Fibroblast of skin of left biceps (primary cell): ENCODE data around the gene NELFB.
A peak's percentile ranks its signal among the peaks of the same experiment; 100 is the strongest.

Experiments
- DNase-seq, 2 experiments: peaks; one replicate each; pipeline ENCODE4 v3.0.0-alpha.2; 2013; ENCODE audit warnings: low read depth in 2 of 2

Gene NELFB

GRCh38 chr9:137281345-137282116 is 26.4 kb downstream of the NELFB start:
- DNase-seq, result no peak

DNA sequence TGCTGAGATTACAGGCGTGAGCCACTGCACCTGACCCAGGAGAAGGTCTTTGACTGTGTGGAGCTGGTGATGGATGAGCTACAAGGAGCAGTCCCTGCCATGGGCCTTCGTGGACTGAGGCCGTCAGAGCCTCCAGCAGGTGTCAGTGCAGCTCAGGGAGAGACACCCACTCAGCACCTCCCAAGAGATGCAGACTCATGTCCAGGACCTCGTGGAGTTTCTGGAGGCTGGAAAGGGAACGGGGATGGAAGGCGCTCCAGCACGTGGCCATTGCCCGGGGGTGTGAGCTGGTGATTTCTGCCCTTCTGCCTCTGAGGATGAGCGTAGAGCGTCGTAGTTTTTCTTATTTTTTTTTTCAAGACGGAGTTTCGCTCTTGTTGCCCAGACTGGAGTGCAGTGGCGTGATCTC is 31.9 kb downstream of the NELFB start:
- no peak for DNase-seq

DNA sequence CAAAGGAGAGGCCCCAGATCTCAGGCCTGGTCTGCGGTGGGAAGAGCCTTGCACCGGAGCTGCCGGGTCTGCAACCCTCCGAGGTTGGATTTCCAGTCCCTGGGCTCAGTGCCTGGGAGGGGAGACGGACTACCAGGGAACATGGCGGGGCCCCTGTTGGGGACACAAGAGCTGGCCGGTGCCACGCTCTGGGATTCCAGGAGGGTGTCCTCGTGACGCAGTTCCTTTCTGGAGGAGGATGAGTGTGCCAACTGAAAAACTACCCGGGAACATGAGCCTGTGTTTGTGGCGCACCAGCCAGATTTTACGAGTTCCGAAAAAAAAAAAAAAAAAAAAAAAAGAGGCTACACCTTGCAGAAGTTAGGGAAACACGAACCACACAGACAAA is 38.0 kb downstream of the NELFB start:
- no peak for DNase-seq

- no peak for DNase-seq
Observed at GRCh38 chr9:137293482-137294090, 38.5 kb downstream of the NELFB start.

DNA sequence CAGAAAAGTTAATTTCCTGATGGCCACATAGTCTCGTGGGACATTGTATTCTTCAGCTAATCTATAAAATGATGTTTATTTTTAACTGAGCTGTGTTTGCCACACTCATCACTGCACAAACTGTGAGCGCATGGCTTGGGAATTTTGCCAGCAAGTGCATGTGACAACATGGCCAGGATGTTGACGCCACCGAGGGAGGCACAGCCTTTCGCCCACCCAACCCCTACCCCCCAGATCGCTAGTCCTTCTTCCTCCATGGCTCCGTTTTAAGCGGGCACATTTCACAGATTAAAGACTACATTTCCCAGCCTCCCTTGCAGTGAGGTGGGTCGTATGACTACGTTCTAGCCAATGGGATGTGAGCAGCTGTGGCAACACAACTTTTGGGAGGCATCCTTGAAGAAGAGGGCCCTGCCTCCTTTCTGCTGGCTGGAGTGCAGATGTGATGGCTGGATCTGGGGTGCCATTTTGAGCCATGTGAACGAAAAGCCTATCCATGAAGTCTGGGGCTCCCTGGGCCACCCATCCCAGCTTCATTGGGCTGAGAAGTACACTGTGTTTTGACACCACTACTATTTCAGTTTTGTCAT is 39.1 kb downstream of the NELFB start:
- no peak for DNase-seq

DNA sequence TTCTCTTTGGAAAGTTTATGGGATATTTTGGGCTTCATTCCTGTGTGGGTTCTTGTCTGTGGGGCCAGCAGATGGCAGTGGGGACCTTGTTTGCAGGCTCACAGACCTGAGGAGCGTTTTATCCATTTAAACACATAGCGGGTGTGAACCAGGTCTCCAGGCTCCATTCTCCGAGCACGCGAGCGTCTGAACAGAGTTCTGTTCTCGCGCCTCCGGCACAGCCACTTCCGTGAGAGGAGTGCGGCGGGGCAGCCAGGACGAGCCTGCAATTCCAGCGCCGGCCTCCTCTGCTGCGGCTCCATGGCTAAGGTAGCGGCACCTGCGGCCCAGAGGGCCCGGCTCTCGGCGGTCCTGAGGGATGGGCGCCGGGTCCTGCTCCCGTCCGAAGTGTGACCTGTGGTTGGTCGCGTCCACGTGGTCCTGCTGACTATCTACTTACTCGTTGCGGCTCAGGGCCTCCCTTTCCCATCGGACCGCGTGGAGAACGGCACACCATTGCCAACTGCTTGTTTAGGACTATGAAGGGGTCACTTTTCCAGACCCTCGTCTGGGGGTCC is 39.6 kb downstream of the NELFB start:
- DNase-seq, result no peak

DNA sequence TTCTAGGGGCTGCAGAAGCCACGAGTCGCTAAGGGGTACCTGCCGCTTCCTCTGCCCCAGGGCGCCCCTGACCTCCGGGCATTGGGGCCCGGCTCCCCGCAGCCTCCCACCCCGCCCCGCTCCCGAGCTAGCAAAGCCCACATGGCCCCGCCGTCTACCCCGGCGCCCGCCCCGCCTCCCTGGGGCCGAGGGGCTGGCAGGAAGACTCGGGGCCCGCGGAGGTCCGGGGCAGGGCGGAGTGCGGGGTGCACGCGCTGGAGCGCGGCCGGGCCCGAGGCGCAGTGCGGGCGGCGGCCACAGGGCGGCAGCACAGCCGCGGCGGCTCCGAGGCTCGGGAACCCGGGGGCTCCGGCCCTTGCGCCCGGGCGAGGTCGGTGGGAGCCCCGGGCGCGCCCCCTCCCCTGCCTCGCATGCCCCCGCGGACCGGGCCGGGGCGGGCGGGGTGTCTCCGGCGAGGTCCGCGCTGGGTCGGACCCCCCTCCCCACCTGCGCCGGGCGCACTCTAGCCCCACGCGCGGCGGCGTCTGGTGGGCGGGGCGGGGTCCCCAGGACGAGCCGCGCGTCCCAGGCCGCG is 40.2 kb downstream of the NELFB start:
- no peak for DNase-seq

DNA sequence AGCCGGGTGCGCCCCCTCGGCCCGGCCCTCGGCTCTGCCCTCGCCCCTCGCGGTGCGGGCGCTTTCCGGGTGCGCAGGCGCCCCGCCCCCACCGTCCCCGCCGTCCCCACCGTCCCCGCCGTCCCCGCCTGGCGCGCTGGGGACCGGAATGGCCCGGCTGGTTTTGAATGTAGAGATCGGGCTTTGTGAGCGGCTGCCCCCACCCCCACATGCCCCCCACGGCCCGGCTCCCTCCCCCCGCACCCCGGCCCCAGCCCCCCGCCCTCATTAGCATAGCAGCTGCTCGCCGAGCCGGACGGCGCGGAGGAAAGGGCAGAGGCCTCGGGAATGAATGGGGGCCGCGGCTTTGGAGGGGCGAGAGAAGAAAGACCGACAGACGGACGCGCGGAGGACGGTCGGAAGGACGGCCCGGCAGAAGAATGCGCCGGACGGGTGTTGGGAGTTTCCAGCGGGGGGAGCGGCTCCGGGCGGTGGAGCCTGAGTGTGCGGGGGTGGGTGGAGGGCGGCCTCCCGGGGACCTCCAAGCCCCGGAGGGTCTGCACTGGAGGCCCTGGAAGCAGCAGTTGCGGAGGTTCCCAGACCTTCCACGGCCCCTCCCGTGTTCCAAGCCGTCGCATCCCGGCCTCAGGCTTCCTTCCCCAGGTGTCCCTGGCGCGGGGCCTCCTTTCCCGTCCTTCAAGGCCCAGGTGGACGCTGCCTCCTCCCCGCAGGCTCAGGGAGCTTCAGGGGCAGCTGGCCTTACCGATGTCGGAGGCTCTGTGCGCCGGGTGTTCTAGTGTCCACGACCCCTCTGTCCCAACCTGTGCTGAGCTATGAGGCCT is 40.9 kb downstream of the NELFB start:
- DNase-seq, result no peak

DNA sequence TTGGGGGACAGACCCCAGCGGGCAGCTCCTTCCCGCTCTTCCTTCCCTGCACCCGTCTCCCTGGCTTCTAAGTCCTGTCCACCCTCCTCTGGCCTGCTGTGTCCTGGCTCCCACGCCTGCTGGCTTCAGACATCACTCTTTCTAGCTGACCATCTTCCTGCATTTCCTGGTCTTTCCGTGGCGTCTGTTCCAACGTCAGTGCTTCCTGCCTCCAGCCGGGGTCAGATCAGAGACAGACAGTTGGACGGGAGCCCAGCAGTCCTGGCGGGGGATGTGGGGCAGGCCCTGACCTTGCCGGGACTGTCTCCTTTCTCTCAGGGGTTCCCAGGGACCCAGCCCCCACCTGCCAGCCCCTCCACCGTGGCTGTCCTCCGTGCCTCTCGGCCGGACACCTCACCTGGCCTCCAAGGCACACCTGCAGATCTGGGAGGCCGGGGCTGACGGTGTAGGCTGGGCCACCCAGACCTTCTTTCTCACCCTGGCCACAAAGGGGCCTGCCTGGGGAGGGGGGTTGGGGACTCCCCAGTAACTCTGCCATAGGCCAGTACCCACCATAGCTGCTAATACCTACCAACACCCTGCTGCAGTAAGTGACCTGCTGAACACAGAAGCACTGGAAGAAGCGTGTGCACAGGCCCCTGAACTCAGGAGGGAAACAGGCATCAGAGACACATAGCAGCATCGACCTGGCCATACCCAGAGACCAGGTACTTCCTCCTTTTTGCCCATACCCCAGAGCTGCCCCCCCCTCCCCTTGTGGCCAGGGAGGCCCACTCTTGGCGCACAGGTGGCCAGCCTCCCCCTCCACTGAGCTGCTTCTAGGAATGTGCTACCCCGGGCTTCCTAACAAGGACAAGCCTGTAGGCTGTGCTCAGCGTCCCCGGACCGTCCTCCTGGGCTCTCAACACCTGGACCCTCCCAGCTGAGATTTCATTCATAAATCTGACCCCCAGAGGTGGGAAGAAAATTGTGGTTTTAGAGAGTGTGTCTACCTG is 41.8 kb downstream of the NELFB start:
- no peak for DNase-seq

GRCh38 chr9:137297966-137298365 is 42.8 kb downstream of the NELFB start:
- DNase-seq, result no peak

DNA sequence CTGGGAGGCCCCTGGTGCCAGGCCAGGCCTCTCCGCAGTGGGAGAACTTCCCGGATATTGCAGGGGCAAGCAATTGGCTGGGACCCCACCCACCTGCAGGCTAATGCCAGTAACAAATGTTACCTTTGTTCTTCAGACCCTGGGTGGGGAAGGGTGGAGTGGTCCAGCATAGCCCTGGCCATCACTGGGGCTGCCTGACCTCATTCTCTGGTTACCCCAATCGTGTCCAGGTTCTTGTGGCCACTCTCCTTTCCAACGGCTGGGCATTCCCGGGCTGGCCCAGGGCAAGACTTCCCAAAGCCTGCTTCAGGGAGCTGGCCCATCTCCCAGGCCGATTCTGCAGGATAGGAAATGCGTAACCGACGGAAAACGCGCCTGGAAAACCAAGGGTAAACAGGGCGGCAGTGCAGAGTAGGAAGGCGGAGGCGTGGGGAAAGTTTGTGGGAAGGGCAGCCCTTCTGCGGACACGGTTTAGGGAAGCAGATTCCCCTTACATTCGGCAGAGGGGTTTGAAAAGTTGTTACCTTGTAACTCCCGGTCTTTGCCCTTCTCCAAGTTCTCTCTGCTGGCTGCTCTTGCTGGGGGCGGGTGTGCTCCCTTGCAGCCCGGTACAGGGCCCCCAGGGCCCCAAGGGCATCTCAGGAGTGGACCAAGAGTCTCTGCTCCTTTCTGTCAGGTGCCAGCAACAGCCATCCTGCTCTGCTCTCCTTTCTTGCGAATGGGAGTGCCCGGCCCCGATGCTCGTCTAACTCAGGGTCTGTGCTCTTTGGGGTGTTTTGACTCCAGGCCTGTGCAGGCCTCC is 43.5 kb downstream of the NELFB start:
- DNase-seq, result no peak

- DNase-seq, result no peak
Observed at GRCh38 chr9:137299203-137299565, 44.1 kb downstream of the NELFB start.

- DNase-seq, result no peak
Observed at GRCh38 chr9:137299938-137300337, 44.8 kb downstream of the NELFB start.

- no peak for DNase-seq
Observed at GRCh38 chr9:137300567-137301080, 45.5 kb downstream of the NELFB start.

- DNase-seq, result no peak
Observed at GRCh38 chr9:137301081-137301947, 46.2 kb downstream of the NELFB start.

DNA sequence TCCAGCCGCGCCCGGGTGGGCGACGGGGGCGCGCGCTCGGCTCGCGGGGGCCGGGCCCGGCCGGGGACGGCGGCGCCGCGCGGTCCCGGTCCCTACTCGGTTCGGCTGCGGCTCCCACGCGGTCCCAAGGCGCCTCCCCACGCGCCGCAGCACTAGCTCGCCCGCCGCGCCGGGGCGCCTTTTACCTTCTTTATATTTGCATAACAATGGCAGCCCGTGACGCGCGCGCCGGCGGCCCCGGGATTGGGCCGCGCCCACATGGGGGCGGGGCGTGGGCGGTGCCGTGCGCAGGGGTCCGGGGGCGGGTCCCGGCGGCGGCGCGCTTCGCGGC is 47.0 kb downstream of the NELFB start, which contains the start of gene NRARP:
Gene NRARP (minus strand): TSS at position 154 of the 331 bp plus-strand sequence. CDS start 343 bp downstream, outside the sequence.
- peak; percentile 36 to 45 for DNase-seq

DNA sequence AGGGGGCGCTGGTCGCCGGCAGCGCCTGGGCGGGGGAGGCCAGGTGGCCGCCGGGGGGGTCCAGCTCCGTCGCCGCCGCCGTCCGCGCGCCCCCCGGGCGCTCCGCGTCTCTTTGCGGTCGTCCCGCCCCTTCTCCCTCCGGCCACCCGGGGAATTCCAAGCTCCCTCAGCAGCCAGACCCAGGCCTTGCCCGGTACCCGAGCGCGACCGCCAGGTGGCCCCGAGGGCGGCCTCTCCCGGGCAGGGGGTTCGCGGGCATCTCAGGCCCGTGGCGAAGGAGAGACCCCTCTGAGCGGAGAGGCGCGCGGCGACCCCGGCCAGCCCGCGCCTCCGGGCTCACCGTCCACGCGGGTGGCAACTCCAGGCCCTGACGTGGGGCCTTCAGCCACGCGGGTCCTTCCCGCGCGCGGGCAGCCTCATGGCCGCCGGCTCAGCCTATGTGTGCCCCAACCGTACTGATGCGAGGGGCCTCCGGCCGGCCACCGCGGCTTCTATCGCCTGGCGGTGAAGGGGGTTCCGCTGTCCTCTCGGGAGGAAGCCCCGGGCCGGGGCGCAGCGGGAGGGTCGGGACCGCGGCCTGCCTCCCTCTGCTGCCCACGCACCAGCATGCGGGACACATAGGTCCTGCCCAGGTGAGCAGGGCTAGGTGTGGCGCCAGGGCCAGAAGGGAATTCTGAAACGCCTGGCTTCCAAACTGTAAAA is 47.5 kb downstream of the NELFB start:
- DNase-seq, result no peak
